ENCODE data around the gene KCNK3.

DNA sequence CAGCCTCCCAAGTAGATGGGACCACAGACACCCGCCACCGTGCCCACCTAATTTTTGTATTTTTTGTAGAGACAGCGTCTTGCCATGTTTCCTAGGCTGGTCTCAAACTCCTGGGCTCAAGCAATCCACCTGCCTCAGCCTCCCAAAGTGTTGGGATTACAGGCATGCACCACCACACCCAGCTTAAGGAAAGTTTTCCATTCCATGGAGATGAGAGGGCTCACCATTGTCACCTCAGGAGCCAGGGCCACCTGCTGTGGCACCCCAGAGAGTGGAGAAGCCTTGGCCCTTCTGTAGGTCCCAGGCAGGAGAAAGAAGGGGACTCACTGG is 76.2 kb downstream of the KCNK3 start:
- TF ChIP-seq, protein P1, sequence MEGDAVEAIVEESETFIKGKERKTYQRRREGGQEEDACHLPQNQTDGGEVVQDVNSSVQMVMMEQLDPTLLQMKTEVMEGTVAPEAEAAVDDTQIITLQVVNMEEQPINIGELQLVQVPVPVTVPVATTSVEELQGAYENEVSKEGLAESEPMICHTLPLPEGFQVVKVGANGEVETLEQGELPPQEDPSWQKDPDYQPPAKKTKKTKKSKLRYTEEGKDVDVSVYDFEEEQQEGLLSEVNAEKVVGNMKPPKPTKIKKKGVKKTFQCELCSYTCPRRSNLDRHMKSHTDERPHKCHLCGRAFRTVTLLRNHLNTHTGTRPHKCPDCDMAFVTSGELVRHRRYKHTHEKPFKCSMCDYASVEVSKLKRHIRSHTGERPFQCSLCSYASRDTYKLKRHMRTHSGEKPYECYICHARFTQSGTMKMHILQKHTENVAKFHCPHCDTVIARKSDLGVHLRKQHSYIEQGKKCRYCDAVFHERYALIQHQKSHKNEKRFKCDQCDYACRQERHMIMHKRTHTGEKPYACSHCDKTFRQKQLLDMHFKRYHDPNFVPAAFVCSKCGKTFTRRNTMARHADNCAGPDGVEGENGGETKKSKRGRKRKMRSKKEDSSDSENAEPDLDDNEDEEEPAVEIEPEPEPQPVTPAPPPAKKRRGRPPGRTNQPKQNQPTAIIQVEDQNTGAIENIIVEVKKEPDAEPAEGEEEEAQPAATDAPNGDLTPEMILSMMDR (IDR thresholded peaks at IDR 0.05; ENCODE audit: insufficient read depth, low read length) = no peak
- TF ChIP-seq POLR2AphosphoS5 (IDR thresholded peaks at IDR 0.05; ENCODE audit: low read depth) = no peak

All from HL-60 (cell line).